GM19239 (cell line): ENCODE measurements around the gene POTEF.
"Not testable (repeated sequence)": the region's sequence is repeated elsewhere in the genome, so short reads cannot be mapped to it uniquely, and the experiment has no call there.

Experiments
- DNase-seq: peaks from one replicate; pipeline ENCODE4 v3.0.0; 2011; ENCODE audit warnings: low spot score; ENCODE audit not compliant: insufficient read length
- FAIRE-seq: peaks from 2 replicates; lab custom pipeline; 2011; peaks lifted over from hg19 to GRCh38; lab: Jason Lieb, UNC

POTEF gene

DNA sequence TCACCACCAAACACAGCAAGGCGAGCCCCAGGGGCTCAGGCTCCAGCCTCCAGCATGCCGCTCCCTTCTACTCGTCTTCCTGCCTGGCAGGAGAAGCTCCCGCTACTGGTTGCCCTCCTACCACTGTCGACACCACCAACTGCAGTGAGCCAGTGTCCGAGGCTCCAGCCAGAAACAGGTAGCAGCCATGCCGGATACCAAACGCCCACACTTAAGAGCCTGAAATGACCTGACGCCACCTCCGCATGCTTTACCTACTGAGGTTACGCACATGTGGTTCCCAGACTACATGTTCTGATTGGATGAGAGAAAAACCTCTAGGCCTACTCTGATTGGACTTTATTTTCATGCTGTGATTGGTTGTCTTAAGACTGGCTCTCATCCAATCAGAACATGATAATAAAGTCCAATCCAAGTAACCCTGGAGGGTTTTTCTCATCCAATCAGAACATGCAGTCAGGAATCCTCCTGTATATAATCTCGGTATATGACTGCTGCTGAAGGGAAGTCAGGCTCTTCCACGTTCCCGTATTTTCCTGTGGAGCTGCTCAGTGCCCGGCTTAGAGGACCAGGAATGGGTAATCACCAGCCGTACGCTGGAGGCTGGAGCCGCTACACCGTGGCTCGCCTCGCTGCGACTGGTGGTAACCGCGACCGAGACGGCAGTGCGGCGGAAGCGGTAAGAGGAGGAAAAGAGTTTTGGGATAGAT is at the start of gene POTEF:
POTEF (minus strand) TSS at position 103 of the 710 bp plus-strand sequence. CDS start 8,707 bp downstream, outside the sequence.
- FAIRE-seq, DNase-seq: not testable (repeated sequence)

DNA sequence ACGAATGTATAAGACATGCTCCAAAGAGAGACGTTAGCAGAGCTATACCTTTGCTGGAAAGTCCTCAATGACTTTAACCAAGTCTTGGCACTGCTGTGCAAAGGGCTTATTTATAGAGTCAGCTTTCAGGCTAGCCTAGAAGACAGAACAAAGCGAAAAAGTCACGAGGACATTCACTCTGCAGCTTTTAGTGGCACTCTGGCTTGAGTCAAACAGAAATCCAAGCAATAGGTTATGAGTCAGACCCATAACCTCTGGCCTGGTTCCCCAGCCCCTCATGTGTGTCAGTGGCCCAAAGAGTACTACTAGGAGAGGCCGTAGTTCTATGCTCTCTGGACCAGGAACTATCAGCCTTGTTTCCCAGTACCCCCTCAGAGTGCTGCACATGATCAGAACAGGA is 45.8 kb upstream of the POTEF start:
- FAIRE-seq: peak; percentile 68

DNA sequence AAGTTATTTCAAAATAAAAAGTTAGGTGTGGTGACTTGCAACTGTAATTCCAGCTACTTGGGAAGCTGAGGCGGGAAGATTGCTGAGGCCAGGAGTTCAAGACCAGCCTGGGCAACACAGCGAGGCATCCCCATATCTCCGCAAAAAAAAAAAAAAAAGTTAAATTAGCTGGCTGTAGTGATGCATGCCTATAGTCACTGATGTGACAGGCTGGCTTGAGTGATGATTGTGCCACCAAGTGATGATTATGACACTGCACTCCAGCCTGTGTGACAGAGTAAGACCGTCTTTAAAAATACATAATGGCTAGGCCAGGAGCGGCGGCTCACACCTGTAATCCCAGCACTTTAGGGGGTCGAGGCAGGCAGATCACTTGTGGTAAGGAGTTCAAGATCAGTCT is 40.9 kb upstream of the POTEF start:
- DNase-seq (no peak), FAIRE-seq (no peak)

More for the DNA sequence above, 45.8 kb upstream of the POTEF start:
- not testable (repeated sequence) for DNase-seq

DNA sequence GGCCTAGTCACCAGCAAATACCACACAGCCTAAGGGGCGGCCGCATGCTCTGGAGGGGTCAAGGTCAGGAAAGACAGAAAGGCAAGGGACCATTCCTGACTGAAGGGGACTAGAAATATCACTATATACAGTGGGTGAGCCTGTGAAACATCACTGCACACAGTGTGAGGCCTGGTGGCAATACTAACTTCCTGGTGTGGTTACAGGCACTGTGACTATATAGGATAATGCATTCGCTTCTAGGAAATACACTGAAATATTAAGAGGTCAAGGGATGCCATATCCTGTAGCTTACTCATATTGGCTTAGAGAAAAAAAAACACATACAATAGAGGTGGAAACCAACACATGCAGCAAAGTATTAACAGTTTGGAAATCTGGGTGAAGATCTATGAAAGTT is 40.1 kb upstream of the POTEF start:
- DNase-seq: not testable (repeated sequence)
- peak; percentile 4 for FAIRE-seq

DNA sequence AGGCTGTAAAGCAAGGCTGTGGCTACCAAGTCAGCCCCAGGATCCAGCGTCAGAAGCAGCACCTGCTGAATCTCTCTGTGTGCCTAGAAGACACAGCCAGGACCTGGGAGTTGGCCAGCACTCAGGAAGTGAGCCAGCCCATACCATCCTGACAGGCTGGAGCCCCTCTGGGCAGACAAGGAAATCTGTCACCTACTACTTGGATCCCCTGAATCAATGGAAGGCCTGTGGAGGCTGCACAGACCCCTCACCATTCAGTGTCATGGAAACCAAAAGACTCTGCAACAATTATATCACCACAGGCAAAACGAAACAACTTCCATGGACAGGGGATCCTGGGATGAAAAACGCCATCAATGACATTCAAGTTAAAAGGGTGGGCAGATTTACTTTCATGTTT is 37.6 kb upstream of the POTEF start:
- FAIRE-seq, DNase-seq: not testable (repeated sequence)

DNA sequence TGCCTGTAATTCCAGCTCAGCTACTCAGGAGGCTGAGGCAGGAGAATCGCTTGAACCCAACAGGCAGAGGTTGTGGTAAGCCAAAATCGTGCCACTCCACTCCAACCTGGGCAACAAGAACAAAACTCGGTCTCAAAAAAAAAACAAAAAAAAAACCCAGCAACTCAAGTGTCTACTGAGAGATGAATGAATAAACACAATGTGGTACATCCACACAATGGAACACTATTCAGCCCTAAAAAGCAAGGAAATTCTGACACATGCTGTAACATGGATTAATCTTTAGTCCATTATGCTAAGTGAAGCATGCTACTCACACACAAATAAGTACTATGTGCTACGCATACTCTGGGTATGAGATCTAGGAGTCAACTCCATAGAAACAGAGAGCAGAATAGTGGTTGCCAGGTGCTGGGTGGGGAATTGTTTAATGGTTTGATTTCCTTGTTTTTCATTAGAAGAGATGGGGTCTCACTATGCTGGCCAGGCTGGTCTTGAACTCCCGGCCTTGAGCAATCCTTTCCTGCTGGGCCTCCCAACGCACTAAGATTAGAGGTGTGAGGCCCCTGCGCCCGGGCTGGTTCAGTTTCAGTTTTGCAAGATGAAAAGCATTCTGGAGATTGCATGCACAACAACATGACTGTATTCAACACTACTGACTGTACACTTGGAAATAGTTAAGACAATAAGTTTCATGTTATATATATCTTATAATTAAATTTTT is 36.4 kb upstream of the POTEF start:
- FAIRE-seq (no peak), DNase-seq (no peak)

DNA sequence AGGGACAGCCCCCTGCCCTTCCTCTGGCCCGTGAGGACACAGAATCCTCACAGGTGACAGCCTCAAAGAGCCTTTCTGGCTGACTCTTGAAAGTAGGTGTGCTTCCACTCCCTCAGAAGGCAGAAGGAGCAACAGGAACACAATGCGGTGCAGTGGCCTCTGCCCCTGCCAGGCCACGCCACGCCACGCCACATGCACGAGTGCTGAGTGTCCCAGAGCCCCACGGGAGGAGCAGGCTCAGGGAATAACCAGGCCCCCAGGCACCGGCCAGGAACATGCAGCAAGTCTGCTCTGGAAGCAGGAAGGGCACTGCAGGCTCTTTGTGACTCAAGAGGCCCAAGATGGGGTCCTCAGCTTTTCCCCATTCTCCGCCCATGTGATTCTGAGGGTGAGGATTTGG is 33.9 kb upstream of the POTEF start:
- FAIRE-seq (peak; percentile 31), DNase-seq (no peak)

DNA sequence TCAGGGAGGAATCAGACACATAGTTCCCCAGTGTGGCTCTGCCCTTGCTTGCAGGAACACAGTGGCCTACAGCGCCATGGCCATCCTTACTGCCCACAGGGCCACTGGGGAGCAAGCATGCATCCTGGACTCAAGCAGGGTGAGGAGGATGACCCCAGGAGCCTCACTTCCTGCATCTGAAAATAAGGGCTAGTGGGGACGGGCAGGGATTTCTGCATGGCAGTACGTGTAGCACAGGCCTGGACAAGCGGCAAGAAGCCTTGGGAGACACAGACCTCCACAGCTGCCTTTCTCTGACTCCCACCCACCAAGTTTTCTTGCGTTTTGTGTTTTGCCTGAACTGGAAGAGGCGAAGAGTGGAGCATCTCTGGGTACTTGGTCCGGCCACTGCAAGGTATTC is 33.5 kb upstream of the POTEF start:
- not testable (repeated sequence) for DNase-seq, FAIRE-seq

DNA sequence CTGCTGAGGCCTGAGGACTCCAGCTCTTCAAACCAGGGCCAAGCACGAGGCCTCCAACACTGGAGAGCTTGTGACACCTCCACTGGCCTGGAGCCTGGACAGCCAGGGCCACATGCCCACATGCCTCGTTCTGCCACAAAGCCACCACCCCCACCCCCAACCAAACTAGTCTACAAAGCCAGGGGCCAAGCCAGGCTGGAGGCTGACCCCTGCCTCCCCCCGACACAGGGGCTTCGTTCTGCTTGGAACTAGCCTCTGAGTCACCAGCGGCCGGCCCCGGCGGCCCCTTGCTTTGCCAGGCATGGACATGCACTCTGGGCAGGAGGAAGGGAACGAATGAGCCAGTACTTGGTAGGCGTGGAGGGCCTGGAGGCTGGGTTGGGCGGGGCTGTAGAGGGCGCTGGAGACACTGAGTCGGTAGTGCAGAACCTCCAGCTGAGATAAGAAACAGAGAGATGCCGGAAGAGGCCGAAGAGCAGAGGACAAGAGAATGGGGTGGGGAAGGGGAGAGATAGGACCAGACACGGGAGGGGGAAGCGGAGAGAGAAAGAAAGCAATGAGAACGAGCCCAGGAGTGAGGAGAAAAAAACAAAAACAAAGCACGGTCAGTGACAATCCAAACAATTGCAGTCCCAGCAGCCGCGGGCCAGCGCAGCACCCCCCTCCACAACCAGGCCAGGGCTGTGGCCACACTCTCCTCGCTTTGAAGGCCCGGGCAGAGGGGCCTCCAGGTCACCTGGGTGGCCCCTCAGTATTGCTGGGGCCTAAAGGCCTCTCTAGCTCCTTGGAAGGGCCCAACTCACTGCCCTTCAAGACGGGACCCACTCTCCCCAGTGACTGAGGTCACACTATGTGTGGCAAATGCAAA is 32.0 kb upstream of the POTEF start:
- FAIRE-seq, DNase-seq: not testable (repeated sequence)

DNA sequence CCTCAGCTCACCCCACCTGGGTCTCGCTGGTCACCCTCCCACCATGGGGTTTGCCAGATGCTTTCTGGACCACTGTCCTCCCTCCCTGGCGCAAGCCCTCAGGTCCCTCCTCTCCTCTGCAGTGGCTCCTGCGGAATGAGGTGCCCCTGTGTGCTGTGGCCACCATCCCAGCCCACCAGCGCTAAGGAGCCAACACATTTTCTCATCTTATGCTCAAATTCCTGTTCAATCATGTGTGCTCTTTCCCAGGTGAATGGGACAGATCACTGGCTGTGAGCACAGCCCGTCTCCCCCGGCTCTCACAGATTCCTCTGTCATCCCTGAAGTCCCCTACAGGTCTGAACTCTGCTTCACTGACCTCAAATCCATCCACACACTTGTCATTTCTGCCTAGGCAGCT is 31.1 kb upstream of the POTEF start:
- DNase-seq (no peak), FAIRE-seq (no peak)

DNA sequence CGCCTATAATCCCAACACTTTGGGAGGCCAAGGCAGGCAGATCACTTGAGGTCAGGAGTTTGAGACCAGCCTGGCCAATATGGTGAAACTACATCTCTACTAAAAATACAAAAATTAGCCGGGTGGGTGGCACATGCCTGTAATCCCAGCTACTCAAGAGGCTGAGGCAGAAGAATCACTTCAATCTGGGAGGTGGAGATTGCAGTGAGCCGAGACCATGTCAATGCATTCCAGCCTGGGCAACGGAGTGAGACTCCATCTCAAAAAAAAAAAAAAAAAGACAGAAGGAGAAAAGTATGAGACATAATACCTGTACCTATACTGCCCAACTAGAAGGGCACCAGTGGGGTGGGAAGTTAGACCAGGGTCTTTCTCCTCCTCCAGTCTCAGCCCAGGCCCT is 30.4 kb upstream of the POTEF start:
- DNase-seq, FAIRE-seq: not testable (repeated sequence)

DNA sequence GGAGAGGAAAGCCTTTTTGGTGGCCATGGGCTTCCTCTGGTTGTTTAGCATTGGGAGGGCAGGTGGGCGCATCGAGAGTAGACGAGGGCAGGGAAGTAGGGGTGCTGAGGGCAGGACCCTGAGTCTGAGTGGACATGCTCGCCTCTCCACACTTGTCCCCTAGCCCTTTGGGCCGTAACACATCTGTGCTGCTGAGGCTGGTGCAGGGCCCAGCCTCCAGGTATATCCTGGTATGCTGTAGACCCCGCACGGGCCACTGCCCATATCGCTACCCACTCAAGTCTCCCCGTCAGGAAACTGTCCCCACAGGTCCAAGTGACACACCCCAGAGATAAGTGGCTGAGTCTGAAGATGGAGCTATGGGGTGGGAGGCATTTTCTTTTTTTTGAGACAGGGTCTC is 29.6 kb upstream of the POTEF start:
- FAIRE-seq (no peak), DNase-seq (no peak)

DNA sequence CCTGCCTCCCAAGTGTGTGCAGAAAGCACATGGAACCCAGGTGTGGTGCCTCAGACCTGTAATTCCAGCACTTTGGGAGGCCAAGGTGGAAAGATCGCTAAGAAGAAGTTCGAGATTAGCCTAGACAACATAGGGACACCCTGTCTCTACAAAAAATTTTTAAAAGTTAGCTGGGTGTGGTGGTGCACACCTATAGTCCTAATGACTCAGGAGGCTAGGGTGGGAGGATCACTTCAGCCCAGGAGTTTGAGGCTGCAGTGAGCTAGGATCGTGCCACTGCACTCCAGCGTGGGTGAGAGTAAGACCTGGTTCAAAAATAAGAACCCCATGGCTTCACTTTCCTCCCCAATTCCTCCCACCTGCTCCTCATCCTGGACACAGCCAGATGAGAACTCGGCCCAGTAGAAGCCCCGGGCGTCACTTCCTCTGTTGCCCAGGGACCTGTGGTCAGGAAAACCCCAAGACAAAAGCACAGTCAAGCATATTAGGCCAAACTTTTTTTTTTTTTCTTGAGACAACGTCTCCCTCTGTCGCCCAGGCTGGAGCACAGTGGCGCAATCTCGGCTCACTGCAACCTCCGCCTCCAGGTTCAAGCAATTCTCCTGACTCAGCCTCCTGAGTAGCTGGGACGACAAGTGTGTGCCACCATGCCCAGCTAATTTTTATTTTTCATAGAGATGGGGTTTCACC is 28.9 kb upstream of the POTEF start:
- DNase-seq: not testable (repeated sequence)
- peak; percentile 90 for FAIRE-seq

DNA sequence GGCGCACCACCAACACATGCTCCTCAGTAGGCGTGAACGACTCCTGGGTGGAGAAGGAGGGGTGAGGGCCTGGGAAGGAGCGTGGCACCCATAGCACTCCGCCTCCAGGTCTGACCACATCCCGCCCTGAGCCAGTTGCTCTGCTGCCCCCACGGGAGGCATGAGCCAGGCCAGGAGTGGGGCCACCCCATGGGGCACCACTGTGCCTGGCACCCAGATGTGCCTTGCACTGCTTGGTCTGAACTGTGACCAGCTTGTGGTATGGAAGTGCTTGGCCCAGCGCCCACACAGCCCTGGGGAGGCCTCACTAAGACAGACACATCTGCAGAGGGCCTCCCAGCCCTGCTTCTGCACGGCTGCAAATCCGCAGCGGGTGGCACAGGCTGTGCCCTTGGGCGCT is 28.3 kb upstream of the POTEF start:
- DNase-seq, FAIRE-seq: not testable (repeated sequence)

DNA sequence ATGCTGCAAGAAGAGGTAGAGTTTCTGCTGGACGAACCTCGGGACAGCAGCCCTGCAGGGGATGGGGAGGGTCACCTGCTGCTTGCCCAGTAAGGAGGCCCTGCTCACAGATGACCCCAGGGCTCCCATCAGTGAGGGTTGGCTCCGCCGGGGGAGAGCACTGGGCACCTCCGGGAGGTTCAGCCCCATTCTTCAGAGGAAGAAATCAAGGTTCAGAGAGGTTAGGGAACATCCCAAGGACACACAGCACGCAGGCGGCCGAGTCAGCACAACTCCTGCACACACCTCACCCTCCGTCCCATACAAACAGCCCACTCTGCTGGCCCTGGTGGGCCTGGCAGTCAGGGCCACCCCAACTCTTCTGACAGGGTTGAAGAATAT is 27.6 kb upstream of the POTEF start:
- FAIRE-seq (no peak), DNase-seq (no peak)

DNA sequence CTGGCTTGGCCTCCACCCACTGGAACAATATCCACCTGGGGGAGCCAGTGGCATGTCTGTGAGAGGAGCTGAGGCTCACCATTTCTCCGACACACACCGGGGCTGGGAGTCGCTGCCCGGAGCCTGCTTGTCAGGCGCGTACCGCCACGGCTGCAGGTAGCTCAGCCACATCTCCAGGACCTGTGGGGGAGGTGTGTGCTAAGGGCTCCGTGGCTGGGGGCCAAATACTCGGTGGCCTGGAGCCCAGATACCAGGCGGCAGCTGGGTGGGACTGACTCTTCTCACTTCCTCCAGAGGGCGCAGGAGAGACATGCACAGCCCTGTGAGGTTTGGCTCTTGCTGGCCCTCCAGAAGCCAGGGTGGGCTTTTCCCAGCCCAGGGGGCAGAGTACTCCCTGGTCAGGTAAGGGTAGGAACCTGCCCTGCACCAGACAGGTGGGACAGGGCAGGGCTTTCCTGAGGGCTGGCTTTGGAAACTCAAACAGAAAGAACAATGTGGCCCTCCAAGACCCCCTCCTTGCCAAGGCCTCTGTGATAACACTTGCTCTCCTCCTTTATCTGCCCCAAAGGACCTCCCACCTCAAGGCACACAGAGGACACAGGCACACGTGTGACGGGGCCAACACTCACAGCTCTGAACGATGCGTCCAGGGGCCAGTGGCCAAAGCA is 27.1 kb upstream of the POTEF start:
- not testable (repeated sequence) for DNase-seq, FAIRE-seq

DNA sequence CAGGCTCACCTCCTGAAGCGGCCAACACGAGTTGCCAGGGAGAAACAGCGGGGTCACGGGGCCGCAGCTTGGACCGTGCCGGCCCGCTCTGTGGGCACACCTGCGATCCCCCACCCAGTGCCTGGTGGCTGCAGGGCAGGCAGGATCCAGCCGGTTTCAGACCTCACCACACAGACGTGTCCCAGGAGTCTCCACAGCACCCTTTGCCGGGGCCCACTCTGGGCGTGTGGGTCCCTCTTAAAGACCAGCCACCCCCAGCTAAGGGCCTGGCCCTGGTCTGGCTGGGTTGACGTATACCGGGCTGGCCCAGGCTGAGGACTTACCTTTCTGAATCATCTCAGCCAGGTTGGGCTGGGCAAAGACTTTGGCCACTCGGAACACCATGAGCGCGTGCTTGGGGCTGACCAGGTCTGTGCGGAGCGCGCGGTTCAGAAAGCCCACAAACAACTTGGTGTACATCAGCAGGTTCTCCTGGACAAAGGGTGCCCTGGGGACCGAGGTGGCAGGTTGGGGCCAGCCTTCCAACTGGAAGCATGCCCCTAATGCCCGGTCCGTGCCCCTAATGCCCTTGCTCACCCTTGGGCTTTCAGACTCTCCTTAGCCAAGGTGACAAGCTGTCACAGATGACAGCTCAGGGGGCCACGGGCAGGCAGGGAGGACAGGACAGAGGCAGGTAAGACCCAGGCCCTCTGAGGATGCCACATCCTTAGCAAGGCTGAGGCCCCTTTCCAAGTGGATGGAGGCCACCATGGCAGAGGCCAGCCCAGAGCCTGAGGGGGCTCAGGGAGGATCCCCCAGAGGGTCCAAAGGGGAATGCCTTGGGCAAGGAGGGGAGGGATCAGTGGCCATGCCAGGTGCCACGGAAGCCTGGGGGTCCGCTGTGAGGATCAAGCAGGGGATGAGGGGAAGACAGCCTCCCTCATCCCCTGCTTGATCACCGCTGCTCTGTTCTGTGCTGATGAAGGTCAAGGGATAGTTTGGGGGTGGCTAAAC is 26.0 kb upstream of the POTEF start:
- FAIRE-seq (no peak), DNase-seq (no peak)

DNA sequence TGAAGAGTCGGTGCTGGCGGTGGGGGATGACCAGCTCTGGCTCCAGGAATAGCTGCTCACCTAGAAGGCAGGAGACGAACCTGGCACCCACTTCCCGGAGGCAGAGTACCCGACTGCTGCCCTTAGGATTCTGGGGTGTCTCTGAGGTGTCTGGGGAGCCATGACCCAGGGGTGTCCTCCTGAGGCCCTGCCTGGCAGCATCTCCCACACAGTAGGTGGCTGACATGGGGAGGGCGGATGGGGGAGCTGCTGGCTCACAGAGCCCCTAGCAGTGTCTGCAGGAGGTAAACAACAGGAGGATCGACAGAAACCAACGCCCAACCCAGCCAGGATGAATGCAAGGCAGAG is 25.4 kb upstream of the POTEF start:
- not testable (repeated sequence) for DNase-seq, FAIRE-seq
